OCI-LY3 (cell line): ENCODE results near the gene URB2.

ENCODE experiments used
- H2AFZ ChIP-seq: fragments of 200-600, 300-600 bp; shearing (Covaris generic); 2 replicates; pipeline ENCODE4 v1.6.0; 2014; ENCODE audit warnings: antibody characterized with exemption, low read depth, low read length
- H3K27ac ChIP-seq: fragments of 200-600, 300-600 bp; sonication (generic); 2 replicates; pipeline ENCODE4 v1.5.1; 2014; ENCODE audit warnings: mild to moderate bottlenecking, low read length, moderate library complexity, mixed read lengths
- H3K27me3 ChIP-seq: fragments of 200-600, 300-600 bp; sonication (generic); 2 replicates; pipeline ENCODE4 v1.6.1; 2014; ENCODE audit warnings: low read depth, low read length, mixed read lengths
- H3K36me3 ChIP-seq: fragments of 200-600, 300-600 bp; sonication (generic); replicated peaks from 2 replicates; pipeline ENCODE3; 2014; ENCODE audit warnings: low read depth, low read length, mixed read lengths
- H3K4me1 ChIP-seq: fragments of 300-600, 200-600 bp; sonication (generic); 2 replicates; pipeline ENCODE4 v1.6.1; 2014; ENCODE audit warnings: low read length, mixed read lengths
- H3K4me2 ChIP-seq: fragments of 200-600, 300-600 bp; sonication (generic); 2 replicates; pipeline ENCODE4 v1.6.1; 2014; ENCODE audit warnings: low read length, mixed read lengths
- H3K4me3 ChIP-seq: fragments of 300-600, 200-600 bp; sonication (generic); 2 replicates; pipeline ENCODE4 v1.5.1; 2014; ENCODE audit warnings: antibody characterized with exemption, mild to moderate bottlenecking, low read length, moderate library complexity
- H3K79me2 ChIP-seq: fragments of 300-600, 200-600 bp; shearing (Covaris generic); 2 replicates; pipeline ENCODE4 v1.6.1; 2014; ENCODE audit warnings: mild to moderate bottlenecking, low read length, mixed read lengths
- H3K9ac ChIP-seq: fragments of 300-600, 200-600 bp; shearing (Covaris generic); 2 replicates; pipeline ENCODE4 v1.6.0; 2014; ENCODE audit warnings: mild to moderate bottlenecking, low read length, moderate library complexity
- H3K9me3 ChIP-seq: fragments of 200-600, 300-600 bp; shearing (Covaris generic); 2 replicates; pipeline ENCODE4 v1.6.1; 2014; ENCODE audit warnings: low read length, mixed read lengths; ENCODE audit not compliant: insufficient read depth
- H4K20me1 ChIP-seq: fragments of 200-600, 300-600 bp; sonication (generic); 2 replicates; pipeline ENCODE4 v1.6.1; 2016; ENCODE audit warnings: low read length, mixed read lengths; ENCODE audit not compliant: insufficient read depth
- CTCF ChIP-seq: fragments of 200-600, 300-600 bp; sonication (generic); IDR thresholded peaks from 2 replicates; pipeline ENCODE4 v1.5.1; 2014; ENCODE audit warnings: antibody characterized with exemption, low read length, low read depth
- EZH2phosphoT487 ChIP-seq: fragments of 200-600 bp; shearing (Covaris generic); IDR thresholded peaks from 2 replicates; pipeline ENCODE4 v1.6.1; 2018; ENCODE audit warnings: antibody characterized with exemption, mixed run types, low read depth

URB2 gene

GRCh38 chr1:229643996-229644745 is 18.1 kb downstream of the URB2 start:
- peak overlapping the region; percentile 47 for H3K27ac ChIP-seq
- H3K9me3 ChIP-seq: no peaks in the 10 kb centered on the region

GRCh38 chr1:229645324-229645993 is 19.4 kb downstream of the URB2 start:
- Histone ChIP-seq H3K9ac (no peak overlapping the region), H3K9me3 (no peaks in the 10 kb centered on the region), H3K27me3 (no peaks in the 10 kb centered on the region), H4K20me1 (peaks cover 32% of the 10 kb centered on the region), H3K27ac (no peak overlapping the region), H3K4me3 (no peak overlapping the region), H3K79me2 (peaks cover 55% of the 10 kb centered on the region), H3K4me2 (no peak overlapping the region), H3K36me3 (peaks cover 57% of the 10 kb centered on the region), H3K4me1 (peaks cover 18% of the 10 kb centered on the region), H2AFZ (no peak overlapping the region)
- no peak for TF ChIP-seq CTCF

More at GRCh38 chr1:229643996-229644745, 18.1 kb downstream of the URB2 start:
- Histone ChIP-seq H3K4me3 (no peak overlapping the region), H3K4me2 (peak overlapping the region; percentile 42), H3K9ac (no peak overlapping the region), H4K20me1 (peaks cover 35% of the 10 kb centered on the region), H3K27me3 (no peaks in the 10 kb centered on the region), H3K79me2 (peaks cover 68% of the 10 kb centered on the region), H3K4me1 (peaks cover 18% of the 10 kb centered on the region), H2AFZ (no peak overlapping the region), H3K36me3 (peaks cover 55% of the 10 kb centered on the region)
- no peak for TF ChIP-seq EZH2phosphoT487
- no peak for TF ChIP-seq CTCF

- Histone ChIP-seq H3K4me3 (no peak overlapping the region), H3K27ac (no peak overlapping the region), H3K79me2 (peaks cover 26% of the 10 kb centered on the region), H3K9ac (no peak overlapping the region), H3K9me3 (no peaks in the 10 kb centered on the region), H3K27me3 (no peaks in the 10 kb centered on the region), H3K36me3 (peaks cover 58% of the 10 kb centered on the region), H2AFZ (no peak overlapping the region), H3K4me2 (no peak overlapping the region), H4K20me1 (peaks cover 7% of the 10 kb centered on the region; the same call in 1 of the 2 replicates), H3K4me1 (peaks cover 13% of the 10 kb centered on the region)
- TF ChIP-seq EZH2phosphoT487: no peak
- TF ChIP-seq CTCF: no peak
These were observed 22.4 kb downstream of the URB2 start for GRCh38 chr1:229648406-229648805.

- Histone ChIP-seq H2AFZ (no peak overlapping the region), H3K9ac (no peak overlapping the region), H3K36me3 (peaks cover 60% of the 10 kb centered on the region), H3K9me3 (no peaks in the 10 kb centered on the region), H3K4me1 (no peaks in the 10 kb centered on the region), H3K79me2 (peaks cover 9% of the 10 kb centered on the region), H3K4me2 (no peak overlapping the region), H4K20me1 (no peaks in the 10 kb centered on the region; the same call in 1 of the 2 replicates), H3K4me3 (no peak overlapping the region), H3K27ac (no peak overlapping the region), H3K27me3 (no peaks in the 10 kb centered on the region)
- TF ChIP-seq CTCF (no peak), EZH2phosphoT487 (no peak)
These were observed 24.0 kb downstream of the URB2 start for GRCh38 chr1:229650045-229650444.
